Midbrain (tissue), 1 donor: Measurements from ENCODE around the gene ASCL2.
"Not testable (repeated sequence)": the region's sequence is repeated elsewhere in the genome, so short reads cannot be mapped to it uniquely, and the experiment has no call there.

Experiments used
- DNase-seq: peaks from one replicate; lab custom pipeline; 2025; lab: John Stamatoyannopoulos, UW

ASCL2 gene

GRCh38 chr11:2260491-2261364, 9.7 kb downstream of the ASCL2 start:
- no peak for DNase-seq

GRCh38 chr11:2259897-2260451, 10.4 kb downstream of the ASCL2 start:
- no peak for DNase-seq

GRCh38 chr11:2259466-2259830, 10.9 kb downstream of the ASCL2 start:
- DNase-seq: no peak

GRCh38 chr11:2258501-2259465, 11.6 kb downstream of the ASCL2 start:
- no peak for DNase-seq

GRCh38 chr11:2256951-2257700, 13.3 kb downstream of the ASCL2 start:
- DNase-seq: no peak

- no peak for DNase-seq
Measured at GRCh38 chr11:2256293-2256913, 14.0 kb downstream of the ASCL2 start.

- DNase-seq: no peak
Measured at GRCh38 chr11:2252018-2252417, 18.4 kb downstream of the ASCL2 start.

- DNase-seq: no peak
Measured at GRCh38 chr11:2251138-2251537, 19.2 kb downstream of the ASCL2 start.

- DNase-seq: no peak
Measured at GRCh38 chr11:2250485-2250884, 19.9 kb downstream of the ASCL2 start.

GRCh38 chr11:2250041-2250440, 20.3 kb downstream of the ASCL2 start:
- DNase-seq: no peak

GRCh38 chr11:2249189-2249916, 21.0 kb downstream of the ASCL2 start:
- no peak for DNase-seq

- DNase-seq: no peak
Measured at GRCh38 chr11:2248762-2249161, 21.6 kb downstream of the ASCL2 start.

GRCh38 chr11:2248242-2248641, 22.1 kb downstream of the ASCL2 start:
- no peak for DNase-seq

GRCh38 chr11:2247496-2247895, 22.9 kb downstream of the ASCL2 start:
- DNase-seq: no peak

- no peak for DNase-seq
Measured at GRCh38 chr11:2240834-2241233, 29.6 kb downstream of the ASCL2 start.

- no peak for DNase-seq
Measured at GRCh38 chr11:2237457-2238238, 32.7 kb downstream of the ASCL2 start.

- not testable (repeated sequence) for DNase-seq
Measured at GRCh38 chr11:2236381-2237134, 33.8 kb downstream of the ASCL2 start.

- DNase-seq: no peak
Measured at GRCh38 chr11:2235588-2236326, 34.6 kb downstream of the ASCL2 start.
